A549 treated with CORT108297 at 1 μM for 4 hours (cell line): Measurements from ENCODE around the gene PARP15. TPM values are rescaled to one million over a fixed set of nuclear protein-coding genes. Genes with fewer than 3 reads are reported as not detected.

Experiments
- total RNA-seq: library from RNA; stranded (reverse); fragments of 200-300 nt; extraction: Qiagen RNA extraction; gene quantifications from 5 replicates; pipeline ENCODE4 v1.2.3, GENCODE V29; 2022

PARP15 gene
- not detected in 5 replicates for total RNA-seq

DNA sequence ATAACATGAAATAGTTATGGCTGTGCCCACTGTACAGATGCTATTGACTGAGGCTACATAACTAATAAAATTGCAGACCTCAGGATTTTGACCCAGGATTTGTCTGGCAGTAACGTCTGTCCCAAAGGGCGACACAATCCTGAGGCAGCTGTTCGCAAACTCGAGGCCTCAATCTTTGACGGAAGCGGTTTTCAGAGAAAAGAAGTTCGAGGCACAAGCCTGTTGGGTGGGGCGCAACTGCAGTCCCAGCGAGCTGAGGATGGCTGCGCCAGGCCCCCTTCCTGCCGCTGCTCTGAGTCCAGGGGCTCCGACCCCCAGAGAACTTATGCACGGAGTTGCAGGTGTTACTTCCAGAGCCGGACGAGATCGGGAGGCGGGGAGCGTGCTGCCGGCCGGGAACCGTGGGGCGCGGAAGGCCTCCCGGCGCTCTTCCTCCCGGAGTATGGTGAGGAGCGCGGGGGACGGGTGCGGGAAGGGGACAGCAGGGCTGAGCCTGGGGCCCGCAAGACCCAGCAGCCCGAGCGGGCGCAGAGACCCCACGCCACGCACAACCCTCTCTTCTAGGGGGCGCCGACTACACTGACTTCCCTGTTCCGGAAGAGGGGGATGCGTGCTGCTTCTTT is at the start of gene PARP15:
Gene PARP15 (plus strand): TSS at position 242 of the 623 bp plus-strand sequence. CDS start 18 bp downstream, at position 260.

DNA sequence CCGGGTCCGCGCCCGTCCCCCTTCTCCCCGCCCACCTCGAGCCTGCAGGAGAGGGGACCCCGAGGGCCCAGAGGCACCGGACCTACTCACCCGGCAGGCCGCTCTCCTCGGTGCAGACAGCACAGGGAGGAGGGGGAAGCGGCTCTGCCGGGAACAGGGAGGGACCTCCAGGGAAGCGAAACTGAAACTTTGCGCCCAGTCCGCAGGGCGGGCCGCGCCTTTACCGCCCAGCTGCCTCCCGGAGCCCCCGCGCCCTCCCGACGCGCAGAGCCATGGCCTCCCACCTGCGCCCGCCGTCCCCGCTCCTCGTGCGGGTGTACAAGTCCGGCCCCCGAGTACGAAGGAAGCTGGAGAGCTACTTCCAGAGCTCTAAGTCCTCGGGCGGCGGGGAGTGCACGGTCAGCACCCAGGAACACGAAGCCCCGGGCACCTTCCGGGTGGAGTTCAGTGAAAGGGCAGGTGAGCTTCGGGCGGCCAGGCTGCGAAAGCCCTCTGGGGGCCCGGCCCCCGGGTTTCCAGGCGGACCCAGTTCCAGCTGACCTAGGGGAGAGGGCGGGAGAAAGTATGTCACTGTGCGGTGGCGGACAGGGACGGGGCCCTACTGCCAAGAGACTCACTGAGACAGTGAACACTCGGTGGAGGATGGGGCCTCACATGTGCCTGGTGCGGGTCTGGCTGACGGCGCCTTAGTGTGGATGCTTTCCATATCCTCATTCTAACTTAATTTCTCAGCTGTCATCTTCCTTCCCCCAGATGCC is 13.1 kb upstream of the PARP15 start, which contains the start of the genes DTX3L and PARP9:
Gene DTX3L (plus strand): TSS at position 184 of the 758 bp plus-strand sequence. CDS start 89 bp downstream, at position 273.
Gene PARP9 (minus strand): TSS at position 146 of the 758 bp plus-strand sequence. CDS start 4,680 bp downstream, outside the sequence.

DNA sequence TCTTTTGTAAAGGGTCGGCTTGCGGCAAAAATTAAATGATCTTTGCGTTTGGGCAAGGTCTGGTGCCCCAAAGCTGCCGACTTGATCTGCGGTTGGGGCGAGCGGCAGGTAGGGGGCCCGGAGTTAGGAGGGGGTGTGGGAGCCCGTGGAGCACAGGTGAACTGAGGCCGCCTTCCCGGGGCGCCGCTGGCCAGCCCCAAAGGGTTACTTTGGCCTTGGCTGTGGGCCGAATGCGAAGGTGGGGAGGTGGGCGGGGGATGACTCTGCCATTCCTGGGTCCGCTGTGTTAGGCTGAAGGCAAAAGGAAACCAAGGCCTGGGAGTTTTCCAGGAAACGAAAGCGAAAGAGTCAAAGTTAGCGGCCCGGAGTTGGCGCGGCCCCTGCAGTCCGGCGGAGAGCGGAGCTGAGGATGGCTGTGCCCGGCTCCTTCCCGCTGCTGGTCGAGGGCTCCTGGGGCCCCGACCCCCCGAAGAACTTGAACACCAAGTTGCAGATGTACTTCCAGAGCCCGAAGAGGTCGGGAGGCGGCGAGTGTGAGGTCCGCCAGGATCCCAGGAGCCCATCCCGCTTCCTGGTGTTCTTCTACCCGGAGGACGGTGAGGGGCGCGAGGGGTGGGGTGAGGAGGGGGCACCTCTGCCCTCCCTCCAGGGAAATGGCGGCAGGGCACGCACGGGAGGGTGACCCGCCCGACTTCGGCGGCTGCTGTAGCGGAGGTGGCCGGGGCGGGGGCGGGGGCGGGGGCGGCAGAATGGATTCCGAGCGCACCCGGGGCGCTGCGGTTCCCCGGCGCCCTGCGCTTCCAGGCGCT is 103.2 kb downstream of the PARP15 start, which contains the start of gene PARP14:
Gene PARP14 (plus strand): TSS at position 365 of the 809 bp plus-strand sequence. CDS start 45 bp downstream, at position 410.

Other genes starting within 250 kb of the PARP15 start
- 45.8 to 71.8 TPM (median 47.6 TPM) in 5 replicates for gene MIX23, start 194.4 kb upstream of the PARP15 start, total RNA-seq
- 30.4 to 35.8 TPM (median 35.0 TPM) in 5 replicates for gene FAM162A, start 193.5 kb upstream of the PARP15 start, total RNA-seq
- gene WDR5B, start 161.6 kb upstream of the PARP15 start, total RNA-seq, result 3.0 to 3.9 TPM (median 3.5 TPM) in 5 replicates
- gene KPNA1, start 62.7 kb upstream of the PARP15 start, total RNA-seq, result 53.8 to 63.8 TPM (median 61.2 TPM) in 5 replicates
- gene PARP9, start 13.3 kb upstream of the PARP15 start, total RNA-seq, result 5.1 to 6.3 TPM (median 5.2 TPM) in 5 replicates
- gene DTX3L, start 13.3 kb upstream of the PARP15 start, total RNA-seq, result 6.7 to 9.8 TPM (median 7.6 TPM) in 5 replicates
- 7.9 to 11.8 TPM (median 9.1 TPM) in 5 replicates for gene PARP14, start 103.2 kb downstream of the PARP15 start, total RNA-seq
- gene HSPBAP1, start 216.2 kb downstream of the PARP15 start, total RNA-seq, result 5.9 to 6.5 TPM (median 6.0 TPM) in 5 replicates
- gene SLC49A4, start 217.4 kb downstream of the PARP15 start, total RNA-seq, result 13.1 to 16.5 TPM (median 14.5 TPM) in 5 replicates